Keratinocyte (primary cell): Measurements from ENCODE around the gene TYROBP. TPM values are rescaled to one million over a fixed set of nuclear protein-coding genes. Genes with fewer than 3 reads are reported as not detected.
"Not testable (repeated sequence)": the region's sequence is repeated elsewhere in the genome, so short reads cannot be mapped to it uniquely, and the experiment has no call there.

ENCODE experiments used
- DNase-seq: peaks from one replicate; pipeline ENCODE4 v3.0.0-alpha.2; 2011; ENCODE audit warnings: low read depth, missing footprints, low spot score
- FAIRE-seq: peaks from 2 replicates; lab custom pipeline; 2011; peaks lifted over from hg19 to GRCh38; lab: Jason Lieb, UNC
- H2AFZ ChIP-seq: 2 replicates; pipeline ENCODE4 v1.6.0; 2012; ENCODE audit warnings: low read length, control low read depth, inconsistent platforms; ENCODE audit not compliant: control insufficient read depth
- H3K27ac ChIP-seq: 2 replicates; pipeline ENCODE4 v1.5.1; 2011; ENCODE audit warnings: low read length; ENCODE audit not compliant: control insufficient read depth, insufficient read depth
- H3K27me3 ChIP-seq: 3 replicates; pipeline ENCODE4 v1.6.0; 2011; ENCODE audit warnings: low read length; ENCODE audit not compliant: control insufficient read depth, insufficient read depth; ENCODE audit errors: extremely low read depth
- H3K36me3 ChIP-seq, 2 experiments: 2 replicates in 1 of 2; 3 replicates in 1 of 2; pipeline ENCODE4 v1.5.1; 2011; ENCODE audit warnings: low read length in 2 of 2, mild to moderate bottlenecking in 1 of 2; ENCODE audit not compliant: control insufficient read depth in 2 of 2, insufficient read depth in 2 of 2; ENCODE audit errors: extremely low read depth in 1 of 2
- H3K4me1 ChIP-seq: 3 replicates; pipeline ENCODE4 v1.5.1; 2011; ENCODE audit warnings: low read length; ENCODE audit not compliant: control insufficient read depth, insufficient read depth; ENCODE audit errors: extremely low read depth
- H3K4me2 ChIP-seq: 3 replicates; pipeline ENCODE4 v1.6.0; 2011; ENCODE audit warnings: low read depth, low read length; ENCODE audit not compliant: control insufficient read depth, insufficient read depth; ENCODE audit errors: extremely low read depth
- H3K4me3 ChIP-seq, 3 experiments: fragments of 200-600 bp in 1 of 3; sonication (generic) in 1 of 3; 2 replicates in 2 of 3; 3 replicates in 1 of 3; pipeline ENCODE4 v1.5.1; 2011 to 2016; ENCODE audit warnings: low read length in 3 of 3, mild to moderate bottlenecking in 3 of 3, control low read depth in 2 of 3, inconsistent platforms in 1 of 3, low read depth in 1 of 3, mixed read lengths in 1 of 3, mixed run types in 1 of 3, moderate library complexity in 1 of 3; ENCODE audit not compliant: control insufficient read depth in 2 of 3, insufficient read depth in 2 of 3; ENCODE audit errors: extremely low read depth in 1 of 3
- H3K79me2 ChIP-seq: 2 replicates; pipeline ENCODE4 v1.6.0; 2012; ENCODE audit warnings: low read length; ENCODE audit not compliant: control insufficient read depth, insufficient read depth
- H3K9ac ChIP-seq: 3 replicates; pipeline ENCODE4 v1.6.0; 2011; ENCODE audit warnings: low read length; ENCODE audit not compliant: control insufficient read depth, insufficient read depth; ENCODE audit errors: extremely low read depth
- H3K9me1 ChIP-seq: 3 replicates; pipeline ENCODE4 v1.6.0; 2011; ENCODE audit warnings: low read length; ENCODE audit not compliant: control insufficient read depth, insufficient read depth; ENCODE audit errors: extremely low read depth
- H3K9me3 ChIP-seq: 2 replicates; pipeline ENCODE4 v1.5.1; 2012; ENCODE audit warnings: low read depth, low read length; ENCODE audit not compliant: control insufficient read depth
- H4K20me1 ChIP-seq: 3 replicates; pipeline ENCODE4 v1.6.0; 2011; ENCODE audit warnings: low read length; ENCODE audit not compliant: control insufficient read depth, insufficient read depth; ENCODE audit errors: extremely low read depth
- CTCF ChIP-seq, 3 experiments: IDR thresholded peaks in 1 of 3; conservative IDR thresholded peaks in 1 of 3; optimal IDR thresholded peaks in 1 of 3; 2 replicates in 2 of 3; 3 replicates in 1 of 3; pipeline versions ENCODE3 to v1.5.1; 2011; ENCODE audit warnings: low read length in 3 of 3, mild to moderate bottlenecking in 3 of 3, moderate library complexity in 2 of 3, control low read depth in 1 of 3, inconsistent platforms in 1 of 3; ENCODE audit not compliant: insufficient read depth in 2 of 3; ENCODE audit errors: extremely low read depth in 1 of 3
- EZH2 ChIP-seq: IDR thresholded peaks from one replicate; pipeline ENCODE4 v1.6.1; 2012; ENCODE audit warnings: inconsistent platforms, mild to moderate bottlenecking, low read length, moderate library complexity
- dilution Hi-C: fragments of 300-500 bp; cut with MboI; formaldehyde crosslinking; loops from one replicate; pipeline ENCODE4 v1.7.0; 2020; ENCODE audit warnings: low sequenced_read_pairs; ENCODE audit not compliant: extremely low pct_ligation_motif_present
- polyA minus RNA-seq, 3 experiments: library from RNA; depleted of rRNA, polyadenylated mRNA; stranded (reverse); fragments of >200 nt; gene quantifications; 1 replicate in 1 of 3; 2 replicates in 1 of 3; 3 replicates in 1 of 3; pipeline ENCODE4 v1.2.3, GENCODE V29; 2011
- polyA plus RNA-seq, 5 experiments: library from polyadenylated mRNA; depleted of rRNA in 3 of 5; stranded (reverse) in 3 of 5; stranded (forward) in 1 of 5; unstranded in 1 of 5; fragments of >200 nt; gene quantifications; 1 replicate in 1 of 5; 2 replicates in 3 of 5; 3 replicates in 1 of 5; pipeline versions ENCODE4 v1.2.1 to v1.2.3, GENCODE V29; 2011 to 2012; ENCODE audit warnings: missing spikeins in 2 of 5, low read depth in 1 of 5, low replicate concordance in 1 of 5

TYROBP gene
- polyA plus RNA-seq (not detected in 3 replicates), polyA minus RNA-seq (not detected in 3 replicates)
- not detected for polyA plus RNA-seq (2011; ENCODE audit: low read depth)
- polyA plus RNA-seq (2011; cell fraction: cytosol; rRNA removed) = not detected in 2 replicates
- polyA plus RNA-seq (2011; cell fraction: nucleus; rRNA removed) = not detected in 2 replicates
- not detected in 2 replicates for polyA plus RNA-seq (2012; ENCODE audit: low replicate concordance)
- polyA minus RNA-seq (2011; cell fraction: cytosol; rRNA and poly(A)+ RNA removed) = not detected
- polyA minus RNA-seq (2011; cell fraction: nucleus; rRNA and poly(A)+ RNA removed) = not detected in 2 replicates

DNA sequence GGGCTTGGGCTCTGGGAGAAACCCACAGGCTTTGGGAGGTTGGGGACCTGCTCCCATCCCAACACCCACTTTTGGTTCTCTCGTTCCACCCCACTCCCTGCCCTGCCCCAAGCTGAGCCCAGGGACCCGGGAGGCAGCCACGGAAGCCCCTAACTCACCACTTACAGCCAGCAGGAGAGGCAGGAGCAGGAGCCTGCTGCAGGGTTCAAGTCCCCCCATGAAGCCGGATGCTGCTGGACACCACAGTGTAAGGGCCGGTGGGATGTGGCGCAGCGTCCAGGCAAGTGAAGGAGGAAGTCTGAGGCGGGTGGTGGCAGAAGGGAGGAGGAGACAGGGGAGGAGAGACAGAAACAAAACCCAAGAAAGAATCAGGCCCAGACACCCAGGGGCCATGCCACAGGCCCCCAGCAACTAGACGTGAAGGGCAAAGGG lies at the start of gene TYROBP:
Gene TYROBP (minus strand): TSS at position 286 of the 432 bp plus-strand sequence. CDS start 67 bp downstream, at position 219.
- dilution Hi-C loops = no loop called here
- H3K4me1 ChIP-seq = peaks cover 8% of the 10 kb centered on the region
- H3K27ac ChIP-seq = no peak within 1 kb of the TSS
- H3K36me3 ChIP-seq = no peaks in the 10 kb centered on the region
- no peaks in the 10 kb centered on the region for H3K9me3 ChIP-seq
- DNase-seq = no peak
- H2AFZ ChIP-seq = no peak within 1 kb of the TSS
- no peak within 1 kb of the TSS for H3K9ac ChIP-seq
- H3K27me3 ChIP-seq = no peaks in the 10 kb centered on the region
- H3K79me2 ChIP-seq = no peaks in the 10 kb centered on the region
- no peak within 1 kb of the TSS for H3K4me3 ChIP-seq
- TF ChIP-seq EZH2 (no peak), CTCF (optimal IDR thresholded peaks at IDR 0.05 in 1 of 3, IDR thresholded peaks at IDR 0.05 in 1 of 3, conservative IDR thresholded peaks at IDR 0.05 in 1 of 3; ENCODE audit: extremely low read depth in 1 of 3, insufficient read depth in 2 of 3, low read length in 3 of 3) (no peak)
- H4K20me1 ChIP-seq = no peaks in the 10 kb centered on the region
- no peak within 1 kb of the TSS for H3K4me2 ChIP-seq
- FAIRE-seq = no peak
- no peaks in the 10 kb centered on the region for H3K9me1 ChIP-seq

DNA sequence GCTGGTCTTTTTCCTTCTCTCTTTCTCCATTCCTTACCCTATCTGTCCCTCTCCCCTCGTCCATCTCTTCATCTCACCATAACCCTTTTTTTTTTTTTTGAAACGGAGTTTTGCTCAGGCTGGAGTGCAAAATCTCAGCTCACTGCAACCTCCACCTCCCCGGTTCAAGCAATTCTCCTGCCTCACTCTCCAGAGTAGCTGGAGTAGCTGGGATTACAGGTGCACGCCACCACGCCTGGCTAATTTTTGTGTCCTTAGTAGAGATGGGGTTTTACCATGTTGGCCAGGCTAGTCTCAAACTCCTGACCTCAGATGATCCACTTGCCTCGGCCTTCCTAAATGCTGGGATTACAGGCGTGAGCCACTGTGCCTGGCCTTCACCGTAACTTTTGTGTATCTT lies 49.3 kb upstream of the TYROBP start:
- not testable (repeated sequence) for H3K79me2 ChIP-seq, DNase-seq
- H3K27me3 ChIP-seq = peaks cover 33% of the 10 kb centered on the region

More for the DNA sequence above, 49.3 kb upstream of the TYROBP start:
- dilution Hi-C loops, H3K4me2 ChIP-seq, H3K4me1 ChIP-seq, H4K20me1 ChIP-seq, H3K27ac ChIP-seq, H2AFZ ChIP-seq, H3K9ac ChIP-seq, H3K9me1 ChIP-seq, H3K36me3 ChIP-seq, H3K4me3 ChIP-seq, H3K9me3 ChIP-seq, FAIRE-seq: not testable (repeated sequence)
